NCI-H226 (cell line): ENCODE results near the gene CDH4.

Experiments used
- DNase-seq: peaks from one replicate; pipeline ENCODE4 v3.0.0-alpha.2; 2015

Gene CDH4

DNA sequence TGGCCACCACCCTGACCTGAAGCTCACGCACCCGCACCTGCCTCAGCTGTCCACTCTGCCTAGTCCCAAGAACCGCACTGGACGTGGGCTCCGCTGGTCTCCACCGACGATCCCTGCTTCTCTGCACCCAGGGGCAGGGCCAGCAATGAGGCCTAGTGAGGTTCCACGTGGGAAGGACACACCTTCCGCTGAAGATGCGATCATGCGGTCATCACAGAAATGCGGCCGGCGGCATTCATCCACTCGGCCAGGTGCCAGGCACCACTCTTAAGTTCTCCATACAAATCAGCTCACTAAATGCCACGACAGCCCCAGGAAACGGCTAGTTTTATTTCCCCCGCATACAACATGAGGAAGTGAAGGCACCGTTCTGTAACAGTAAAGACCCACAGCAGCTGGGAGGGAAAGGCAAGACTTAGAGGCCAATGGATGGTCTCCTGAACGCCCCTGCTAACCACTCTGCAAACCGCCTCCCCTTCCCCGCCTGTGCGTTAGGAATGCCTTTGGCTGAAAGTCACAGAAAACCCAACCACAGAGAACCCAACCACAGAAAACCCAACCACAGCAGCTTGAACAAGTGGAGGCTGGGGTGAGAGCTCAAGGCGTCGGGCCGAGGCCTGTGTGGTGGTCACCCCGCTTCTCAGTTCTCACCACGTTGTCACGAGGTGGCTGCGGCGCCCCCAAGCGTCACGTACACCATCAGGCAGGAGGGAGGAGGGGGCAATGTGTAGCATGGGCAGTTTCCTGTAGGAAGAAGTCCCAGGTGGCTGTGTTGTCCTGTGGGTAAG, 609.2 kb downstream of the CDH4 start:
- no peak for DNase-seq

GRCh38 chr20:61861858-61862257, 609.8 kb downstream of the CDH4 start:
- no peak for DNase-seq

- DNase-seq = no peak
These were observed 610.8 kb downstream of the CDH4 start for GRCh38 chr20:61862881-61863280.

DNA sequence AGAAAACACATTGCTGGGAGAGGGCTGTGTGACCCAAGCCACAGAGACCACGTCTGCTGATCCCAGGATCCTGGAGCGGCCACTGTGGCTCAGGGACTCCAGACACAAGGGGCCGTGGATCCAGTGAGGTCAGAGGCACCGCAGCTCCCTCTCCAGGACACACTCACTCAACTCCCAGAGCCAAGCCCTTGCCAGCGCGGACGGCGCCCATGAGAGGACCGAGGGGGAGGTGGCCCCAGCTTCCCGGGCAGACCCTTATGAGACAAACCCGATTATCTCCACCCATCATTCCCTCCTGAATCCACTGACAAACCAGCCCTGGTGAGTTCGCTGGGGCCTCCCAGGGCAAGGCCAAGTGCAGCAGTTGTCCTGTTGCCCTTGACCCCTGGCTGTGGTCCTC, 612.4 kb downstream of the CDH4 start:
- no peak for DNase-seq

GRCh38 chr20:61865353-61865752, 613.3 kb downstream of the CDH4 start:
- DNase-seq = no peak

GRCh38 chr20:61866165-61866564, 614.1 kb downstream of the CDH4 start:
- no peak for DNase-seq

- DNase-seq = no peak
These were observed 615.9 kb downstream of the CDH4 start for GRCh38 chr20:61868006-61868405.

GRCh38 chr20:61868466-61869090, 616.5 kb downstream of the CDH4 start:
- no peak for DNase-seq

- DNase-seq = no peak
These were observed 617.9 kb downstream of the CDH4 start for GRCh38 chr20:61869750-61870507.

DNA sequence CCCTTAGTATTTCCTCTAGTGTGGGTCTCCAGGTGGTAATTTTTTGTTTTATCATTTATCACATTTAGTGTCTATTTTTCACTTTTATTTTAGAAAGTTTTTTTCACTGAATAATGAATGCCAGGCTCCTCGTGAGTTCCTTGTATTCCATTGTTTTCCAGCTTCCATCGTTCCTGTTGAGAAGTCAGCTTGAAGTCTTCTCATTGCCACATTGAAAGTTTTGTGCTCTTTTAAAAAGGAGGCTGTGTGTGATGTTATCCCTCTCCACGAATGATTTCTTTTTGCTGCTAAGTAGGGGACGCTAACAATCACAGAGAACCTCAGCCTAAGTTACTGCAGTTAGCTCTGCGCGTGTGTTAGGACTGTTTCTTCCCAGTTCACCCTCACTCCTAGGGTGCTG, 619.1 kb downstream of the CDH4 start:
- DNase-seq = no peak

GRCh38 chr20:61871913-61872312, 619.9 kb downstream of the CDH4 start:
- DNase-seq = no peak

- no peak for DNase-seq
These were observed 620.4 kb downstream of the CDH4 start for GRCh38 chr20:61872371-61872900.

DNA sequence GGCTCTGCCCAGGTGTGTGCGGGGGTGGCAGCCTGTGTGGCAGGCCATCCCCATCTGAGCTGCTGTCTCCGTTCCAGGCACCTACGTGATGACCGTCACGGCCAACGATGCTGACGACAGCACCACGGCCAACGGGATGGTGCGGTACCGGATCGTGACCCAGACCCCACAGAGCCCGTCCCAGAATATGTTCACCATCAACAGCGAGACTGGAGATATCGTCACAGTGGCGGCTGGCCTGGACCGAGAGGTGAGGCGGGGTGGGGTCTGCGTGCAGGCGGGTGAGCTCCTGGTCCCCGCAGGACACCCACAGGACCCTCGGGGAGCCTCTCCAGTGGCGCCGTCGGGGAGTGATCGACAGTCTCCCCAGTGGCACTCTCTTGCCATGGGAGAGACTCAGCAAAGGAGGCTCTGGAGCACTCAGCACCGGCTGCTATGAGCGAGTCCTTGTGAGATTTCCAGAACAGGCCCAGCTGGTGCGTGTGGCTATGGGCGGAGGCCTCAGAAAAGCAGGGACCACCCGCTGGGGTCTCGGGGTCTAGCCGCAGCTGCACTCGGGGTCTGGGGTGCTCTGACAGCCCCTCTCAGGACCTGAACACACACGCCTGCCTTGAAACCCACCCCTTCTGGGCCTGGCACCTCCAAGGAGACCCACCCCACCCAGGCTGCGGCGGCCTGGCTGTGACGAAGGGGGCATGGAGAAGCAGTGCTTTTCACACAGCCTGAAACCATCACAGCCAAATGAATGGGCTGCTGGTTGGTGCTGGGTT, 621.8 kb downstream of the CDH4 start:
- DNase-seq = no peak

GRCh38 chr20:61874421-61875068, 622.5 kb downstream of the CDH4 start:
- DNase-seq = no peak

DNA sequence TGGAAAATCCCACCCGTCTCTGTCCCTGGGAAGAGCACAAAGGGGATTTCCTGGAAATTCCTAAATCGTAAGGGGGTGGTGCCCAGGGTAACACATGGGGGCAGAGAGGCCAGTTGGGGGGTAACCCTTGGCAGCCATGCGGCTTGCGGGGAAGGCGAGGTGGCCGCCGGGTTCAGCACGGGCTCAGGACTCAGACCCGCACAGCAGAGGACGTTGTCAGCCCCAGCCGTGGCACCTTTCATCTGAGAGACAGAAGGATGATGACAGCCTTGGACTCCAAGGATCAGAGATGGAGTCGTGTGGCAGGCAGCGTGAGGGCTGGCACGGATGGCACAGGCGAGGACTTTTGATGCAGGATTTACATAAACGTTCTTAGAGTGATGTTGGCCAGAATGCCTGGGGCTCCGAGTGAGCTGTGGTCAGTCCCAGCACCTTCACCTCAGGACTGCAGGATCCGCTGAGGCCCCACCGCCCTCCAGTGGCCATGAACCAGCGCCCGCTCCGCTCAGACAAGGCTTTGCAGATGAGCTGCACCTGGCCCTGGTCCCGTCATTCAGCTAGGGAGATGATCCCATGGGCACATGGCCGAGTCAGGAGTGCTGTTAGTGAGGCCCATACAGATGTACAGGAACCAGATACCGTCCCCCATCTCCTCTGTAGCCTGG, 623.3 kb downstream of the CDH4 start:
- no peak for DNase-seq

DNA sequence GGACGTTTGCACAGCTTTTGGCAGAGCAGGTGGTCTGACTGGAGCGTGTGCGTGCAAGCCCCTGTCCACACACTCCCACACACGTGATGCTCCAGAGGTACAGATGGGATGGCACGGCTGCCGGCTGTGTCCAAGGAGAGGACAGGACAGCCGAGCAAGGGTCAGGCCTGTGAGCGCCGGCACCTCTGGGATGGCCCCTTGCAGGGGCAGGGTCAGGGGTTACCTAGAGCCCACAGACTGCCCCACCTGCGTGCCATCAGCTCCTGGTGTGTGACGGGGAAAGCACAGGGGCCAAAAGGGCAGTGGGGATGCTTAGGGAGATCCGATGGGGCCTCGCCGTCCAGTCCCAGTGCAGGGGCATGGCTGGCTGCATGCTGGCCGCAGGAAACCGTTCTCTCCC, 623.9 kb downstream of the CDH4 start:
- no peak for DNase-seq

DNA sequence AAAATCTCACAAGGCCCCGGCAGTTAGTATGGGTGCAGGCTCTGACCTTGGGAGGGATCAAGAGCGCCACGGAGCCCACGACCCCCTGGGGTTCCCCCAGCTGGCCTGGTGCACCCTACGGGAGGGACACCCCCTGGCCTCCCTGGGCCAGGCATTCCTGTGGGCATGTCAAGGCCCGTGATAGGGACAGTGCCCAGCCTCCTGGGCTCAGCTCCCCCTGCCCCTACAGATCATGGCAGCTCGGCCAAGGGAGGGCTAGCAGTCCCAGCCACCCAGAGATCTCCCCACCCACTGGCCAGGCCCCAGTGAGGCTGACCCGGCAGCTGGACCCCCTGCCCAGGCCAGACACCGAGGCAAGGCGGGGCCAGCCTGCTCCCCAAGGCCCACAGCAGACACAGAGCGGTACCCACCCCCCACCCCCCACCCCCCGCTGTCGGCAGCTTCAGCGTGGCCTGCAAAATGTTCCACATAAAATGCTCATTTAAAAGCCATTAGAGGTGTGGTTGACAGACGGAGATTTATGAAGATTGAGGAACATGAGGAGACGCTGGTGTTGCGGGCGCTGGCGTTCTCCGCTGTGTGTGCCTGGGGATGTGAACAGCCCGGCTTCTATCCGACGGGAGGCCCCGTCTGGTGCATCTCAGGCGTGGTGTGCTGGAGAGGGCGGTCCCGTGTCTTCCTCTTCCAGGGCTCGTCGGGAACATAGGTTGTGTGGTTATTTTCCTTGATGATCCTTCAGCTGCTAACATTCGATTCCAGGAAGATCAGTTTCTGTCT, 625.1 kb downstream of the CDH4 start:
- no peak for DNase-seq

- DNase-seq = no peak
These were observed 625.9 kb downstream of the CDH4 start for GRCh38 chr20:61877776-61878477.

- DNase-seq = no peak
These were observed 626.6 kb downstream of the CDH4 start for GRCh38 chr20:61878478-61879302.

GRCh38 chr20:61879303-61879620, 627.2 kb downstream of the CDH4 start:
- DNase-seq = no peak
